Measurements from ENCODE around the gene SSC5D.

Gene SSC5D

DNA sequence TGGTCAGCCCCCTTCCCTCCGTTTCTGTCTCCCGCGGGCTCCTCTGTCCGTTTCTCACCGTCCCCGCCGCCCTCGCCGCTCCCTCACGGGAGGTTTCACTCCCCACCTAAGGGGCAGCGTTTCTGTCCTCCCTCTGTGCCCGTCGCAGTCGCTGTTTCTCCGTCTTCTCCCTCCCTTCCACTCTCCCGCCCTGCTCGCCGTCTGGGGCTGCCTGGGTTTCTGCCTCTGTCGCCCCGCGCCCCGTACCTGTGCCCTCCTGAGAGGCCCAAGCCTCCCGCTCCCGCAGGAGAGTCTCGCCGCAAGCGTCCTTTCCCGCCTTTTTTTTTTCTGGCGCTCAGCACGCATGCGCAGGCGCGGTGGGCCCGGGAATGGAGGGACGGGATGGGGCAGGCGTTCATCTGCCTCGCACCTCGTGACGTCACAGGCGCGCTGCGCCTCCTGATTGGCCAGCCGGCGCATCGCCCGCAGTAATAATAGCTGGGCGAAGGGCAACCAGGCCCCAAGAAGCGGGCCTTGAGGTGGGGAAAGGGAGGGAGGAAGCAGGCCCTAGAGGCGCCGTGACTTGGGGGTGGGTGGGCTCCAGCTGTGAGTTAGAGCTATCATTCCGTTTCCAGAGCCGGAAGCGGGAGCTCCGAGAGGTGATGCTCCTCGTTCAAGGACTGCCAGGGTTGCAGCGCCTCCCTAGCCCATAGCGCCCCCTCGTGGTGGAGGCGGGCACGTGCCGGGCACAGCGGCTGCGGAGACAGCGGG, 15.4 kb downstream of the SSC5D start (continued):
- no peak for TF ChIP-seq ZNF146 (tag by site-specific recombination; IDR thresholded peaks at IDR 0.05)
- no peak for TF ChIP-seq WT1 (tag by site-specific recombination; IDR thresholded peaks at IDR 0.05)
- peak; percentile 94 for TF ChIP-seq ZNF2 (tag by site-specific recombination; IDR thresholded peaks at IDR 0.05)
- no peak for TF ChIP-seq HOXD13 (CRISPR knock-in tag; IDR thresholded peaks at IDR 0.05; ENCODE audit: borderline replicate concordance)
- TF ChIP-seq ZBTB21 (tag by site-specific recombination; IDR thresholded peaks at IDR 0.05): peak; percentile 82
- no peak for TF ChIP-seq ZBTB49 (tag by site-specific recombination; IDR thresholded peaks at IDR 0.05; ENCODE audit: low read depth)
- peak; percentile 52; the same call in 1 of the 2 replicates for TF ChIP-seq HOXC10 (CRISPR knock-in tag; IDR thresholded peaks at IDR 0.05)
- TF ChIP-seq ZNF112 (tag by site-specific recombination; IDR thresholded peaks at IDR 0.05): no peak
- peak; percentile 23; the same call in 1 of the 2 replicates for TF ChIP-seq REST (tag by site-specific recombination; IDR thresholded peaks at IDR 0.05)
- TF ChIP-seq, protein P1, sequence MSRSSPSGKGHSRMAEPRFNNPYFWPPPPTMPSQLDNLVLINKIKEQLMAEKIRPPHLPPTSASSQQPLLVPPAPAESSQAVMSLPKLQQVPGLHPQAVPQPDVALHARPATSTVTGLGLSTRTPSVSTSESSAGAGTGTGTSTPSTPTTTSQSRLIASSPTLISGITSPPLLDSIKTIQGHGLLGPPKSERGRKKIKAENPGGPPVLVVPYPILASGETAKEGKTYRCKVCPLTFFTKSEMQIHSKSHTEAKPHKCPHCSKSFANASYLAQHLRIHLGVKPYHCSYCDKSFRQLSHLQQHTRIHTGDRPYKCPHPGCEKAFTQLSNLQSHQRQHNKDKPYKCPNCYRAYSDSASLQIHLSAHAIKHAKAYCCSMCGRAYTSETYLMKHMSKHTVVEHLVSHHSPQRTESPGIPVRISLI (tag by site-specific recombination; IDR thresholded peaks at IDR 0.05): peak; percentile 98
- no peak for TF ChIP-seq ZNF37A (tag by site-specific recombination; IDR thresholded peaks at IDR 0.05)
- TF ChIP-seq ZFP69B (tag by site-specific recombination; IDR thresholded peaks at IDR 0.05): peak; percentile 99
- no peak for TF ChIP-seq FEZF1 (tag by site-specific recombination; IDR thresholded peaks at IDR 0.05)
- peak; percentile 67 for TF ChIP-seq ZBTB8A (tag by site-specific recombination; IDR thresholded peaks at IDR 0.05)
- TF ChIP-seq YY1 (tag by site-specific recombination; IDR thresholded peaks at IDR 0.05): no peak
- TF ChIP-seq, protein P2, sequence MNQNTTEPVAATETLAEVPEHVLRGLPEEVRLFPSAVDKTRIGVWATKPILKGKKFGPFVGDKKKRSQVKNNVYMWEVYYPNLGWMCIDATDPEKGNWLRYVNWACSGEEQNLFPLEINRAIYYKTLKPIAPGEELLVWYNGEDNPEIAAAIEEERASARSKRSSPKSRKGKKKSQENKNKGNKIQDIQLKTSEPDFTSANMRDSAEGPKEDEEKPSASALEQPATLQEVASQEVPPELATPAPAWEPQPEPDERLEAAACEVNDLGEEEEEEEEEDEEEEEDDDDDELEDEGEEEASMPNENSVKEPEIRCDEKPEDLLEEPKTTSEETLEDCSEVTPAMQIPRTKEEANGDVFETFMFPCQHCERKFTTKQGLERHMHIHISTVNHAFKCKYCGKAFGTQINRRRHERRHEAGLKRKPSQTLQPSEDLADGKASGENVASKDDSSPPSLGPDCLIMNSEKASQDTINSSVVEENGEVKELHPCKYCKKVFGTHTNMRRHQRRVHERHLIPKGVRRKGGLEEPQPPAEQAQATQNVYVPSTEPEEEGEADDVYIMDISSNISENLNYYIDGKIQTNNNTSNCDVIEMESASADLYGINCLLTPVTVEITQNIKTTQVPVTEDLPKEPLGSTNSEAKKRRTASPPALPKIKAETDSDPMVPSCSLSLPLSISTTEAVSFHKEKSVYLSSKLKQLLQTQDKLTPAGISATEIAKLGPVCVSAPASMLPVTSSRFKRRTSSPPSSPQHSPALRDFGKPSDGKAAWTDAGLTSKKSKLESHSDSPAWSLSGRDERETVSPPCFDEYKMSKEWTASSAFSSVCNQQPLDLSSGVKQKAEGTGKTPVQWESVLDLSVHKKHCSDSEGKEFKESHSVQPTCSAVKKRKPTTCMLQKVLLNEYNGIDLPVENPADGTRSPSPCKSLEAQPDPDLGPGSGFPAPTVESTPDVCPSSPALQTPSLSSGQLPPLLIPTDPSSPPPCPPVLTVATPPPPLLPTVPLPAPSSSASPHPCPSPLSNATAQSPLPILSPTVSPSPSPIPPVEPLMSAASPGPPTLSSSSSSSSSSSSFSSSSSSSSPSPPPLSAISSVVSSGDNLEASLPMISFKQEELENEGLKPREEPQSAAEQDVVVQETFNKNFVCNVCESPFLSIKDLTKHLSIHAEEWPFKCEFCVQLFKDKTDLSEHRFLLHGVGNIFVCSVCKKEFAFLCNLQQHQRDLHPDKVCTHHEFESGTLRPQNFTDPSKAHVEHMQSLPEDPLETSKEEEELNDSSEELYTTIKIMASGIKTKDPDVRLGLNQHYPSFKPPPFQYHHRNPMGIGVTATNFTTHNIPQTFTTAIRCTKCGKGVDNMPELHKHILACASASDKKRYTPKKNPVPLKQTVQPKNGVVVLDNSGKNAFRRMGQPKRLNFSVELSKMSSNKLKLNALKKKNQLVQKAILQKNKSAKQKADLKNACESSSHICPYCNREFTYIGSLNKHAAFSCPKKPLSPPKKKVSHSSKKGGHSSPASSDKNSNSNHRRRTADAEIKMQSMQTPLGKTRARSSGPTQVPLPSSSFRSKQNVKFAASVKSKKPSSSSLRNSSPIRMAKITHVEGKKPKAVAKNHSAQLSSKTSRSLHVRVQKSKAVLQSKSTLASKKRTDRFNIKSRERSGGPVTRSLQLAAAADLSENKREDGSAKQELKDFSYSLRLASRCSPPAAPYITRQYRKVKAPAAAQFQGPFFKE (tag by site-specific recombination; IDR thresholded peaks at IDR 0.05; ENCODE audit: borderline replicate concordance): no peak
- no peak for TF ChIP-seq ZNF488 (tag by site-specific recombination; IDR thresholded peaks at IDR 0.05)
- no peak for TF ChIP-seq ZNF600 (tag by site-specific recombination; IDR thresholded peaks at IDR 0.05)
- TF ChIP-seq ZNF223 (tag by site-specific recombination; IDR thresholded peaks at IDR 0.05): peak; percentile 88
- no peak for TF ChIP-seq ZFP3 (tag by site-specific recombination; IDR thresholded peaks at IDR 0.05; ENCODE audit: low read depth)
- no peak for TF ChIP-seq ZFP41 (tag by site-specific recombination; IDR thresholded peaks at IDR 0.05; ENCODE audit: borderline replicate concordance)
- TF ChIP-seq, protein P3, sequence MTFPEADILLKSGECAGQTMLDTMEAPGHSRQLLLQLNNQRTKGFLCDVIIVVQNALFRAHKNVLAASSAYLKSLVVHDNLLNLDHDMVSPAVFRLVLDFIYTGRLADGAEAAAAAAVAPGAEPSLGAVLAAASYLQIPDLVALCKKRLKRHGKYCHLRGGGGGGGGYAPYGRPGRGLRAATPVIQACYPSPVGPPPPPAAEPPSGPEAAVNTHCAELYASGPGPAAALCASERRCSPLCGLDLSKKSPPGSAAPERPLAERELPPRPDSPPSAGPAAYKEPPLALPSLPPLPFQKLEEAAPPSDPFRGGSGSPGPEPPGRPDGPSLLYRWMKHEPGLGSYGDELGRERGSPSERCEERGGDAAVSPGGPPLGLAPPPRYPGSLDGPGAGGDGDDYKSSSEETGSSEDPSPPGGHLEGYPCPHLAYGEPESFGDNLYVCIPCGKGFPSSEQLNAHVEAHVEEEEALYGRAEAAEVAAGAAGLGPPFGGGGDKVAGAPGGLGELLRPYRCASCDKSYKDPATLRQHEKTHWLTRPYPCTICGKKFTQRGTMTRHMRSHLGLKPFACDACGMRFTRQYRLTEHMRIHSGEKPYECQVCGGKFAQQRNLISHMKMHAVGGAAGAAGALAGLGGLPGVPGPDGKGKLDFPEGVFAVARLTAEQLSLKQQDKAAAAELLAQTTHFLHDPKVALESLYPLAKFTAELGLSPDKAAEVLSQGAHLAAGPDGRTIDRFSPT (tag by site-specific recombination; IDR thresholded peaks at IDR 0.05): no peak; the same call in 1 of the 2 replicates
- no peak for TF ChIP-seq ZNF155 (tag by site-specific recombination; IDR thresholded peaks at IDR 0.05)
